Brain pericyte (primary cell): Measurements from ENCODE around the gene SERPINB10.

Source experiments
- DNase-seq: peaks from one replicate; pipeline ENCODE4 v3.0.0-alpha.2; 2012; ENCODE audit warnings: low read depth, low spot score

The SERPINB10 gene

DNA sequence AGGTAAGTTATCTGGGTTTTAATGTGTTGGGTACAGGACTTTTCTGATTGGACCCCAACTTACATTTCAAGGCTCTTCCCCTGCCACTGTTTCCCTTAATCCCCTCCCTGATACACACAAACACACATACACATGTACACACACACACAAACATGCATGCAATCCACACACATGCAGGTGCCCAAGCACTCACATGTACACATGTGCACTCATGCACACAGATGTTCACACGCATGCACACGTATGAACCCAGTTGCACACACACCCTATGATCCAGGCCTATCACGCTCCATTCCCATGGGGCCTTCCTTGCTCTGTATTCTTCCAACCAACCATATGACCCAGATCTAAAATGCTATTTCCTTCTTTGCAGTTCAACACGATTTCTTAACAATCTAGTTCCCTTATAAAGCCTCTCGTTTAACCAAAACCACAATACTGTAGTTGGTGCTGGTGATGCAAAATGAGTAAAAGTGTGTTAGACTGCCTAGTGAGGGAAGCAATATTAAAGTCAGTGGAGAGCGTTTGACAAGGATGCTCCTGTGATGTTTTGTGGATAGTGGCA is 73.2 kb downstream of the SERPINB10 start:
- DNase-seq: no peak

GRCh38 chr18:63981719-63982118 is 74.0 kb downstream of the SERPINB10 start:
- no peak for DNase-seq

GRCh38 chr18:63982361-63982760 is 74.6 kb downstream of the SERPINB10 start:
- DNase-seq: no peak
